IMR-90 (cell line): Measurements from ENCODE around the gene HSBP1L1. TPM values are rescaled to one million over a fixed set of nuclear protein-coding genes. Genes with fewer than 3 reads are reported as not detected.

ENCODE experiments used
- ATAC-seq: fragments of 200-7000 bp; cut with Tn5 transposase; 2 replicates; pipeline ENCODE4 v1.9.1; 2020; ENCODE audit warnings: low read depth, mild to moderate bottlenecking, moderate library complexity
- BruUV-seq: library from RNA; stranded (reverse); fragments of 400-500 nt; replicated peaks from 2 replicates; lab custom pipeline; 2021; lab: Mats Ljungman, UMichigan
- CTCF ChIA-PET: fragments of 300-600 bp; formaldehyde crosslinking; extraction: SDS; loops from one replicate; lab custom pipeline; 2021; ENCODE audit warnings: antibody characterized with exemption; lab: Yijun Ruan, JAX
- POLR2A ChIA-PET: fragments of 300-600 bp; sonication (Branson Sonifier 250); formaldehyde crosslinking; loops from one replicate; lab custom pipeline; 2022; ENCODE audit warnings: antibody characterized with exemption; ENCODE audit not compliant: unreplicated experiment; lab: Charles Lee
- DNase-seq: peaks from one replicate; pipeline ENCODE4 v3.0.0; 2013
- H2AFZ ChIP-seq: replicated peaks from 2 replicates; pipeline ENCODE3; 2013; ENCODE audit warnings: low read length, mild to moderate bottlenecking; ENCODE audit not compliant: poor library complexity
- H2AK5ac ChIP-seq: 2 replicates; pipeline ENCODE4 v1.6.1; 2013; ENCODE audit warnings: low read depth, low read length, inconsistent platforms
- H2AK9ac ChIP-seq: replicated peaks from 2 replicates; pipeline ENCODE3; 2013; ENCODE audit warnings: mild to moderate bottlenecking, low read depth, low read length, moderate library complexity; ENCODE audit not compliant: poor library complexity
- H2BK120ac ChIP-seq: 2 replicates; pipeline ENCODE4 v1.6.1; 2013; ENCODE audit warnings: low read depth, low read length, inconsistent platforms
- H2BK15ac ChIP-seq: 3 replicates; pipeline ENCODE4 v1.6.1; 2013; ENCODE audit warnings: low read depth, low read length, inconsistent platforms
- H2BK20ac ChIP-seq: 2 replicates; pipeline ENCODE4 v1.6.1; 2013; ENCODE audit warnings: low read depth, mild to moderate bottlenecking, inconsistent platforms, low read length, moderate library complexity
- H2BK5ac ChIP-seq: 2 replicates; pipeline ENCODE4 v1.6.1; 2013; ENCODE audit warnings: mild to moderate bottlenecking, low read depth, low read length, inconsistent platforms; ENCODE audit not compliant: poor library complexity, severe bottlenecking
- H3K14ac ChIP-seq: replicated peaks from 2 replicates; pipeline ENCODE4 v1.6.1; 2013; ENCODE audit warnings: low read depth, low read length, inconsistent platforms
- H3K18ac ChIP-seq: 2 replicates; pipeline ENCODE4 v1.6.1; 2013; ENCODE audit warnings: low read depth, low read length, control low read depth
- H3K23ac ChIP-seq: 2 replicates; pipeline ENCODE4 v1.6.1; 2013; ENCODE audit warnings: low read depth, low read length, inconsistent platforms
- H3K27ac ChIP-seq: 2 replicates; pipeline ENCODE4 v1.5.1; 2013; ENCODE audit warnings: mild to moderate bottlenecking, control low read depth, low read length; ENCODE audit not compliant: insufficient read depth
- H3K27me3 ChIP-seq: 2 replicates; pipeline ENCODE4 v1.6.1; 2013; ENCODE audit warnings: low read length; ENCODE audit not compliant: control insufficient read depth, insufficient read depth
- H3K36me3 ChIP-seq: 2 replicates; pipeline ENCODE4 v1.6.1; 2013; ENCODE audit warnings: low read length, mixed read lengths; ENCODE audit not compliant: control insufficient read depth, insufficient read depth
- H3K4ac ChIP-seq: 2 replicates; pipeline ENCODE4 v1.6.1; 2013; ENCODE audit warnings: low read depth, low read length, inconsistent platforms
- H3K4me1 ChIP-seq: 2 replicates; pipeline ENCODE4 v1.6.1; 2013; ENCODE audit warnings: low read length, mixed read lengths; ENCODE audit not compliant: control insufficient read depth, insufficient read depth
- H3K4me2 ChIP-seq: 2 replicates; pipeline ENCODE4 v1.6.1; 2013; ENCODE audit warnings: low read depth, mild to moderate bottlenecking, control low read depth, low read length, moderate library complexity
- H3K4me3 ChIP-seq: 2 replicates; pipeline ENCODE4 v1.5.1; 2013; ENCODE audit warnings: low read depth, mild to moderate bottlenecking, control low read depth, low read length, moderate library complexity; ENCODE audit not compliant: insufficient read depth
- H3K56ac ChIP-seq: 2 replicates; pipeline ENCODE4 v1.6.1; 2013; ENCODE audit warnings: low read length, inconsistent platforms; ENCODE audit not compliant: insufficient read depth; ENCODE audit errors: extremely low read depth
- H3K79me1 ChIP-seq, 2 experiments: 2 replicates each; pipeline ENCODE4 v1.6.1; 2013; ENCODE audit warnings: low read length in 2 of 2, inconsistent platforms in 1 of 2, low read depth in 1 of 2
- H3K9ac ChIP-seq: 2 replicates; pipeline ENCODE4 v1.6.1; 2013; ENCODE audit warnings: low read depth, low read length, control low read depth
- H3K9me1 ChIP-seq: 2 replicates; pipeline ENCODE4 v1.6.1; 2013; ENCODE audit warnings: low read length, inconsistent platforms; ENCODE audit not compliant: insufficient read depth
- H3K9me3 ChIP-seq: 2 replicates; pipeline ENCODE4 v1.6.1; 2013; ENCODE audit warnings: low read length; ENCODE audit not compliant: control insufficient read depth, insufficient read depth
- H4K20me1 ChIP-seq: 2 replicates; pipeline ENCODE4 v1.6.1; 2013; ENCODE audit warnings: low read length, inconsistent platforms; ENCODE audit not compliant: insufficient read depth
- H4K5ac ChIP-seq: 2 replicates; pipeline ENCODE4 v1.6.1; 2013; ENCODE audit warnings: mild to moderate bottlenecking, low read depth, low read length, control low read depth
- H4K8ac ChIP-seq, 2 experiments: 2 replicates each; pipeline ENCODE4 v1.6.1; 2013; ENCODE audit warnings: low read depth in 2 of 2, low read length in 2 of 2, control low read depth in 1 of 2, inconsistent platforms in 1 of 2
- H4K91ac ChIP-seq: 2 replicates; pipeline ENCODE4 v1.6.1; 2013; ENCODE audit warnings: low read depth, low read length, inconsistent platforms; ENCODE audit not compliant: insufficient read depth
- BHLHE40 ChIP-seq: fragments of 150-350 bp; IDR thresholded peaks from 2 replicates; pipeline ENCODE4 v1.6.1; 2016; ENCODE audit warnings: mild to moderate bottlenecking, low read depth, low read length
- CEBPB ChIP-seq: IDR thresholded peaks from 2 replicates; pipeline ENCODE4 v1.6.1; 2012; ENCODE audit warnings: low read depth, low read length, improper control_type of control experiment
- CHD1 ChIP-seq: IDR thresholded peaks from 2 replicates; pipeline ENCODE4 v1.6.1; 2012; ENCODE audit warnings: low read depth, low read length, improper control_type of control experiment
- FOS ChIP-seq: fragments of 150-350 bp; IDR thresholded peaks from 2 replicates; pipeline ENCODE4 v1.6.1; 2016; ENCODE audit warnings: low read depth, low read length
- MAFK ChIP-seq: IDR thresholded peaks from 2 replicates; pipeline ENCODE4 v1.6.1; 2012; ENCODE audit warnings: low read depth, low read length, improper control_type of control experiment
- MXI1 ChIP-seq: IDR thresholded peaks from 2 replicates; pipeline ENCODE4 v1.6.1; 2012; ENCODE audit warnings: low read depth, mild to moderate bottlenecking, low read length, moderate library complexity, borderline replicate concordance
- NFE2L2 ChIP-seq: fragments of 150-350 bp; IDR thresholded peaks from 2 replicates; pipeline ENCODE4 v1.6.1; 2016; ENCODE audit warnings: low read depth, mild to moderate bottlenecking, low read length
- RAD21 ChIP-seq: IDR thresholded peaks from 2 replicates; pipeline ENCODE4 v1.6.1; 2012; ENCODE audit warnings: low read length, improper control_type of control experiment
- SMC3 ChIP-seq: fragments of 150-350 bp; IDR thresholded peaks from 2 replicates; pipeline ENCODE4 v1.6.1; 2016; ENCODE audit warnings: low read depth, mild to moderate bottlenecking, antibody characterized with exemption, low read length, moderate library complexity
- USF2 ChIP-seq: fragments of 150-350 bp; IDR thresholded peaks from 2 replicates; pipeline ENCODE4 v1.6.1; 2017; ENCODE audit warnings: mild to moderate bottlenecking, antibody characterized with exemption, low read length, low read depth
- WGBS, 2 experiments: methylation state at CpG; one replicate each; pipeline versions ENCODE4 v1.1.5 to v1.1.7; 2013; ENCODE audit warnings: missing lambda C conversion rate in 2 of 2; ENCODE audit not compliant: insufficient read length in 1 of 2; ENCODE audit errors: extremely low coverage in 2 of 2; 5-methylcytosine and 5-hydroxymethylcytosine counted together
- dilution Hi-C: fragments of 300-500 bp; cut with HindIII; formaldehyde crosslinking; loops from one replicate; pipeline ENCODE4 v1.14.3; 2018; ENCODE audit warnings: low sequenced_read_pairs; ENCODE audit not compliant: unreplicated experiment
- in situ Hi-C: fragments of 300-500 bp; cut with MboI; formaldehyde crosslinking; loops from 3 replicates; pipeline ENCODE4 v1.14.3; 2019; ENCODE audit warnings: low sequenced_read_pairs, inconsistent platforms, mixed read lengths
- intact Hi-C: fragments of 100-400 bp; cut with micrococcal nuclease; formaldehyde crosslinking; loops from 2 replicates; pipeline ENCODE4 v1.10.0; 2022
- polyA plus RNA-seq, 3 experiments: library from polyadenylated mRNA; depleted of rRNA; stranded (reverse); fragments of >200 nt; gene quantifications; 2 replicates each; pipeline ENCODE4 v1.2.3, GENCODE V29; 2012; ENCODE audit warnings: low replicate concordance in 1 of 3
- total RNA-seq: library from RNA; depleted of rRNA; stranded (reverse); fragments of >200 nt; gene quantifications from 2 replicates; pipeline ENCODE4 v1.2.3, GENCODE V29; 2012
- TF ChIP-seq, protein P1 (sequence below): fragments of 150-350 bp; IDR thresholded peaks from 2 replicates; pipeline ENCODE4 v1.6.1; 2016; ENCODE audit warnings: low read depth, mild to moderate bottlenecking, low read length, moderate library complexity, borderline replicate concordance

HSBP1L1 gene
- total and polyA plus RNA-seq, 2 of the 4 experiments (the other 2 are of a cell fraction) = 8.6 to 18.0 TPM

DNA sequence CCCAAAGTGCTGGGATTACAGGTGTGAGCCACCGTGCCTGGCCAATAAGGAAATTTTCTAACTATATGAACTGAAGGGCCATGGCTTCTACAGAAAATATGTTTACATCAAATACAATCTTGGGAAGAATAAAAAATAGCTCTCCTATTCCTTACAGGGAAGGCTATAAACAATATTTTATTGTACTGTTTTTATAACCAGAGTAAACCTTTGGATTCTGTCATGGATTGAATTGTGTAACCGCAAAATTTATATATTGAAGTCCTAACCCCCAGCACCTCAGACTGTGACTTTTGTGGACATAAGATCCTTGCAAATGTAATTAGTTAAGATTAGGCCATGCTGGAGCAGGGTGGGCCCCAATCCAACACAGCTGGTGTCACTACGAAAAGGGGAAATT lies 8.3 kb downstream of the HSBP1L1 start:
- Histone ChIP-seq H3K23ac (no peak overlapping the region), H4K20me1 (peaks cover 49% of the 10 kb centered on the region), H3K36me3 (peaks cover 44% of the 10 kb centered on the region), H3K4me1 (peaks cover 2% of the 10 kb centered on the region; the same call in 1 of the 2 replicates), H3K4me3 (no peak overlapping the region), H3K14ac (no peak overlapping the region), H3K9me3 (no peaks in the 10 kb centered on the region), H3K4ac (no peak overlapping the region), H2BK5ac (no peak overlapping the region), H3K27ac (no peak overlapping the region), H2BK120ac (no peak overlapping the region), H3K56ac (no peak overlapping the region), H2AK5ac (no peak overlapping the region), H4K91ac (no peak overlapping the region), H2AK9ac (no peak overlapping the region), H3K9ac (no peak overlapping the region), H2BK15ac (no peak overlapping the region), H2AFZ (no peak overlapping the region), H3K27me3 (no peaks in the 10 kb centered on the region), H3K79me1 (peaks cover 37 to 75% of the 10 kb centered on the region in 2 experiments), H4K5ac (no peak overlapping the region), H2BK20ac (no peak overlapping the region), H3K4me2 (no peak overlapping the region), H3K18ac (no peak overlapping the region), H3K9me1 (peaks cover 6% of the 10 kb centered on the region; the same call in 1 of the 2 replicates), H4K8ac (no peak overlapping the region)
- intact Hi-C loops = no loop called here
- dilution Hi-C loops = no loop called here
- TF ChIP-seq, protein P1, sequence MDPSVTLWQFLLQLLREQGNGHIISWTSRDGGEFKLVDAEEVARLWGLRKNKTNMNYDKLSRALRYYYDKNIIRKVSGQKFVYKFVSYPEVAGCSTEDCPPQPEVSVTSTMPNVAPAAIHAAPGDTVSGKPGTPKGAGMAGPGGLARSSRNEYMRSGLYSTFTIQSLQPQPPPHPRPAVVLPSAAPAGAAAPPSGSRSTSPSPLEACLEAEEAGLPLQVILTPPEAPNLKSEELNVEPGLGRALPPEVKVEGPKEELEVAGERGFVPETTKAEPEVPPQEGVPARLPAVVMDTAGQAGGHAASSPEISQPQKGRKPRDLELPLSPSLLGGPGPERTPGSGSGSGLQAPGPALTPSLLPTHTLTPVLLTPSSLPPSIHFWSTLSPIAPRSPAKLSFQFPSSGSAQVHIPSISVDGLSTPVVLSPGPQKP = no peak
- TF ChIP-seq USF2 (no peak), CEBPB (no peak), MXI1 (no peak), CHD1 (no peak), BHLHE40 (no peak), MAFK (no peak), RAD21 (no peak), SMC3 (no peak), NFE2L2 (no peak), FOS (no peak)
- ChIA-PET POLR2A (interaction anchor here (0.5 kb wide), 1 partner anchor 23 kb away, joined by 6 read pairs; no protein-coding TSS in a partner anchor), CTCF (no interaction called here)
- DNase-seq (no peak), ATAC-seq (no peak)
- WGBS, 2 experiments = no CpG with 5 or more reads among the region's 3 CpGs
- no TSS peak for BruUV-seq
- in situ Hi-C loops = no loop called here
